HG03558 (cell line): ENCODE results near the gene ZNF416.

Source experiments
- ATAC-seq: cut with Tn5 transposase; IDR thresholded peaks from one replicate; pipeline ENCODE4 v1.9.1; 2021; ENCODE audit warnings: moderate number of reproducible peaks; ENCODE audit not compliant: unreplicated experiment; ENCODE audit errors: extremely low read depth

Gene ZNF416

DNA sequence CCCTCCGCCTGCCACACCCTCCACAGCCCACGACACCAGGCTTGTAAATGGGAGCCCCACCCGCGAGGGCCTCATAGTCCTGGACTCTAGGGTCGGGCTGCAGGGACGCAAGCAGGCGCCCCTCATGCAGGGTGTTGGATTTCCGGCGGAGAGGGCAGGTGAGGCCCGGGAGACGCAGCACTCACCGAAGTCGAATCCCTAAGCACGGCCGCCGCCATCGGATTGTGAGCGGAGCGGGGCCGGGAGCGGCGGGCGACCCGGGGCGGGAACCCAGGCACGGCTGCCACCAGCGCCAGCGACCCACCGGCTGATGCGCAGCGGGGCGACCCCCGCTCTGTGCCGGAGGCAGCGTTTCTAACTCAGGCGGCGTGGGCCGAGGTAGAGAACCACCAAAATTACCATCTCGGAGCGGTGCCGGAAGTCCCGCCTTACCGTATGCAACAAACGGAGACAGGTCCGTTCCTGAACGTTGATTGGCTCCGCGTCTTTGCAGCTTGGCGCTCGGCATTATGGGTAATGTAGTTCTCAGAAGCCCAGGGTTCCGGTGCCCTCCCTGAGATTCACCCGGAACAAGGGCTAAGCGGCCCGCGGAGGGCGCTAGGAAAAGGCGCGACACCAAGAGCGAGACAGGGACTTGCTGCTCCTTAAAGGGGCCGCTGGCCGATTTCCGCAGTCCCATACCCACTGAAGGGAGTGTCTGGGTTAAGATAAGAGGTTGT is at the start of gene ZNF416:
ZNF416 (minus strand) TSS at position 425 of the 719 bp plus-strand sequence; CDS start at position 218, 207 bp downstream.
- peak; percentile 85 for ATAC-seq

DNA sequence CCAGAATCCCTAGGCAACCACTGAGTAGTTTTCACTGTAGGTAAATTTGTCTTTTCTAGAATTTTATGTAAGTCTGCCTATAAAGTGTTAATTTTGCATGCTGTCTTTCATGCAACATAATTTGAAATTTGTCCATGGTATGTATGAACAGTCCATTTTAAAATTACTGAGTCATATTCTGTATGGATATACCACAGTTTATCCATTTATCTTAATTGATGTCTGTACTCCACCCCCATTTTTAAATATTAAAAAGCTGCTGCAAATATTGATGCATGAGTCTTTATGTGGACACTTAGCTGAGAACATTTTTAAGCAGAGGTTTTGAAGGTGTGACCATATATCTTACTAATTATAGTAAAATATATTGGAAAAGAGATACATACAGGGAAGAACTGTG is 44.4 kb upstream of the ZNF416 start:
- no peak for ATAC-seq

DNA sequence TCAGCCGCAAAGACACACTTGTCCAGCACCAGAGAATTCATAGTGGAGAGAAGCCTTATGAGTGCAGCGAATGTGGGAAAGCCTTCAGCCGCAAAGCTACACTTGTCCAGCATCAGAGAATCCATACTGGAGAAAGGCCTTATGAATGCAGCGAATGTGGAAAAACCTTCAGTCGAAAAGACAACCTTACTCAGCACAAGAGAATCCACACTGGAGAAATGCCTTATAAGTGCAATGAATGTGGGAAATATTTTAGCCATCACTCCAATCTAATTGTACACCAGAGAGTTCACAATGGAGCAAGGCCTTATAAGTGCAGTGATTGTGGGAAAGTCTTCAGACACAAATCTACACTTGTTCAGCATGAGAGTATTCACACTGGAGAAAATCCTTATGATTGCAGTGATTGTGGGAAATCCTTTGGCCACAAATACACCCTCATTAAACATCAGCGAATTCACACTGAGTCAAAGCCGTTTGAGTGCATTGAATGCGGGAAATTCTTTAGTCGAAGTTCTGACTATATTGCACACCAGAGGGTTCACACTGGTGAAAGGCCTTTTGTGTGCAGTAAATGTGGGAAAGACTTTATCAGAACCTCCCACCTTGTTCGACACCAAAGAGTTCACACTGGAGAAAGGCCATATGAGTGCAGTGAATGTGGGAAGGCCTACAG is 42.1 kb upstream of the ZNF416 start:
- ATAC-seq = no peak

DNA sequence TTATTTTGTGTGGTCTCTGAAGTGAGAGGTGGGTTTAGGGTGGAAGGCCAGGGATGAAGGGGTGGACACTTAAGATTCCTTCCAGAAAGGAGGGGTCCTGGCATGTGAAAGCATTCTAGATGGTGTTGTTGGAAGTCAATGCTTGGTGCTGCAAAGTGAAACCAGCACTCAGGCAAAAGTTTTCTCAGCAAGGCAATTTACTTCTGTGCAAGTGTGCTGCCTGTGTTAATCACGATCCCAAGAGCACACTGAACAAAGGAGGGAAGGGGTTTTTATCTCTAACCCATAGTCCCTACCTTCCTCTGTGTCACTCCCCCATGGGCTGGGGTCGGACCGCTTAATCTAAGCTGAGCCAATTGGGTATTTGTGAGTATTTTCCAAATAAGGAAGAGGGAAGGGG is 36.6 kb upstream of the ZNF416 start:
- no peak for ATAC-seq

- ATAC-seq = peak; percentile 65
Observed at GRCh38 chr19:57613941-57614743, 35.4 kb upstream of the ZNF416 start, which contains the start of gene ZNF134. Gene ZNF134 (plus strand): TSS chr19:57614242. CDS start chr19:57619469, 5,227 bp downstream.

- ATAC-seq = no peak
Observed at GRCh38 chr19:57611113-57611512, 32.4 kb upstream of the ZNF416 start.

DNA sequence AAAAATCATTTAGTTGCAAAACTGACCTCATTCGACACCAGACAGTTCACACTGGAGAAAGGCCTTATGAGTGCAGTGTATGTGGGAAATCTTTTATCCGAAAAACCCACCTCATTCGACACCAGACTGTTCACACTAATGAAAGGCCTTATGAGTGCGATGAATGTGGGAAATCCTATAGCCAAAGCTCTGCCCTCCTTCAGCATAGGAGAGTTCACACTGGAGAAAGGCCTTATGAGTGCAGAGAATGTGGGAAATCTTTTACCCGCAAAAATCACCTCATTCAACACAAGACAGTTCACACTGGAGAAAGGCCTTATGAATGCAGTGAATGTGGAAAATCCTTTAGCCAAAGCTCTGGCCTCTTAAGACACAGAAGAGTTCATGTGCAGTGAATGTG is 28.2 kb upstream of the ZNF416 start:
- no peak for ATAC-seq

DNA sequence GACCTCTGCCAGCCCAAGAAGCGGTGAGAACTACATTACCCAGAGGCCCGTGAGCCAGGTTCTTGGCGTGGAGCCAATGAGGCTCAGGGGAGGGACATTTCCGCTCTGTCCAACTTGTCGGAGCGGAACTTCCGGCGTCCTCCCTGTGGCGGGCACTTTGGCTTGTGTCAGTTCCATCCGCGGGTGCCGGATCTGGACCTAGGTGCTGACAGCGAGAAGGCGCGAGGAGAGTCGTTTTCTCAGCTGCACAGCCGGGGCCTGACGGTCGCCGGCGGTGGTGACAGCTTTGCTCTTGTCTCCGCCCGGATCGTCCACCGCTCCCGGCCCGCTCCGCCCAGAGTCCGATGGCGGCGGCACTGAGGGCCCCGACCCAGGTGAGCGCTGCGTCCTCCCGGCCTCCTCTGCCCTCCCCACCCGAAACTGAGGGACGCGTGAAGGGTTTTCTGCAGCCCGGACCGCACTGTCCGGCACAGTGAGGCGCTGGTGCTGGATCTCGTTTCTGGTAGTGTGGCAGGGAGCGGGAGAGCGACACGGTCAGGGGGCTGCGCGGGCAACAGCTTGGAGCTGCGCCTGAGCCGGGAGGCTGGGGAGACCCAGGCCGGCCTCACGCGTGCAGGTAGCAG is 21.2 kb upstream of the ZNF416 start, which contains the start of gene ZNF530:
ZNF530 (plus strand) TSS at position 125 of the 623 bp plus-strand sequence. CDS start 4,461 bp downstream, outside the sequence.
- peak; percentile 80 for ATAC-seq

DNA sequence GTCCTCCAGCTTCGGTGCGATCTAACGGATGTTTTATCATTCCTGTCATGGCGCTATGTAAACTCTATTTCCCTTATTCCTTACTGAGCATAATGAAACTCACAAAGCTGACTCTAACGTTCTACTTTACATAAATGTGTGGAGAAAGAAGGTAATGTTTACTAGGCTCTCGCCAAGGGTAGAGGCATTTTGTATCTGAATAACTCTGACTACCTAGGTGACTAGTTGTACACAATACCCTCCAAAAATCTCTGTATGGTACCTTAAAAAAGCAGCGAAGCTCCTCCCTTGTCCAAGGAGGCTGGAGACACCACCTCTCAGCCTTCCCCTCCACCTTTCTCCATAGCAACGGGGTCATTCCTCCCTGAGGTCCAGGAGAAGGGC is 20.7 kb upstream of the ZNF416 start:
- no peak for ATAC-seq

- no peak for ATAC-seq
Observed at GRCh38 chr19:57587529-57587928, 8.8 kb upstream of the ZNF416 start.

GRCh38 chr19:57583521-57584416 is 5.1 kb upstream of the ZNF416 start, which contains the start of gene ZIK1:
Gene ZIK1 (plus strand): TSS chr19:57584145. CDS start chr19:57584357, 212 bp downstream.
- peak; percentile 52 for ATAC-seq

GRCh38 chr19:57583104-57583520 is 4.4 kb upstream of the ZNF416 start:
- ATAC-seq = no peak

DNA sequence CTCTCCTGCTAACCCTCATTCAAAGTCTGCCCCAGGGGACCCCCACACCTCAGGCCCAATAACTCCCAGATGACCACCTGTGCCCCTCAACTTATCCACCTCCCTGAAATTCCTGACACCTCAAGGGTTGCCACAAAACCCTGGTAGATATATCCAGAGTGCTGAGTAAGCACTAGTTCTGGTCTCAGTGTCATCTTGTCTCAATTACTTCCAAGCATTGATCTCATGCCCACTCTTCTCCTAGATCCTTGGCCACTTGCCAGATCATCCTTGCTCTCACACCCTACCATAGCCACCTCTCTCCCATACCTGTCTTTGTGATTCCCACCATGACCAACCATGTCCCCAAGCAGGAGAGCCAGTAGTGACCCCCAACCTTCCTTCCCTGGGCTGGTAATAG is 2.0 kb downstream of the ZNF416 start:
- ATAC-seq = no peak

DNA sequence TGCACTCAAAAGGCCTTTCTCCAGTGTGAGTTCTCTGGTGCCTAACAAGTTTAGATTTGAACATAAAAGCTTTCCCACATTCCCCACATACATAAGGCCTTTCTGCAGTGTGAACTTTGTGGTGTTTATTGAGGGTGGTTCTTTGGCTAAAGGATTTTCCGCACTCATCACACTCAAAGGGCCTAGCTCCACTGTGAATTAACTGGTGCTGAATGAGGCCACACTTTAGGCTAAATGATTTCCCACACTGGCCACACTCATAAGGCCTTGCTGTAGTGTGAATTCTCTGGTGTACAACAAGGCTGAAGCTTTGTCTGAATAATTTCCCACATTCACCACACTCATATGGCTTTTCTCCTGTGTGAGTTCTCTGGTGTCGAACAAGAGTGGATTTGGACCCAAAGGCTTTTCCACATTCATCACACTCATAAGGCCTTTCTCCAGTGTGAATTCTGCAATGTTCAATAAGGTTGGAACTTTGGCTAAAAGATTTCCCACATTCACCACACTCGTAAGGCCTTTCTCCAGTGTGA is 6.2 kb downstream of the ZNF416 start:
- ATAC-seq = no peak

- ATAC-seq = no peak
Observed at GRCh38 chr19:57570707-57571106, 8.0 kb downstream of the ZNF416 start.

DNA sequence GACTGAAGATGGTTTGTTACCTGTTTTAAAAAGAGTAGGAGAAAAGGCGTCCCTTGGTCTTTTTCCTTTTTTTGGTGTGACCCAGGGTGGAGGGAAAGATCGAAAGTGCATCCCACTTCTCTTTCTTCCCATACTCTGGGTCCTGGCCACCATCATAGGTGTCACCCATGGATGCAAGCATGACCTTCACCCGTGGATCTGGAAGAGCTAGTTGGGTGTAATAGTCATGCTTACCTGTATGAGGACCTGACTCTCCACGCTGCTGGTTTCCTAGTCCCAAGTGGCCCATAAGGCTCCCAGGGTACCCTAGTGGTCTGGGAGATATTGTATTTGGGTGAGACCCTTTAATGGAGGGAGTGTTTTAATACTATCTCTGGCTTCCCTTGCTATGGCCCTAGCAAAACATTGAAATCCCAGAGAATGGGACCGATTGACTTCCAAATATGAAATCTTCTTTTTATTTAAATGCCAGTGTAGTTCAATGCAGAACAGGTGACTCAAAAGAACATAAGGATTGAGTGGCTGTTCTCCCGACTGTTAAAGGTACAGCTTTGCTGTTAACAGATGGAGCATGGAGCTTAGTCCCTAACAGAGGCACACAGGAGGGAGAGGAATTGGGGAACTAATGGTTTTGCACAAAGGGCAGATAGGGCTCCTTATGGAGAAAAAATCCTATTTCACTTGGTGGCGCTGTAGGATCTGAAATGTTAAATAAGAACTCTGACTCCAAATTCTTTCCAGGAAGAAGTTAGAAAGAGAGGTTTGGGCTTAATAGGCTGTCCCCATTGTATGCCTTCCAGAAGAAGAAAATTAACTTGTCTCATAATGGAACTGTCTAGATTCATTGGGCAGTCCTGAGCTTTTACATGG is 12.1 kb downstream of the ZNF416 start:
- no peak for ATAC-seq

- no peak for ATAC-seq
Observed at GRCh38 chr19:57563547-57563946, 15.2 kb downstream of the ZNF416 start.

GRCh38 chr19:57560049-57560491 is 18.6 kb downstream of the ZNF416 start:
- no peak for ATAC-seq
